HG03575 (cell line): Measurements from ENCODE around the gene FASTK.

Experiments used
- ATAC-seq: cut with Tn5 transposase; IDR thresholded peaks from one replicate; pipeline ENCODE4 v1.9.1; 2021; ENCODE audit not compliant: unreplicated experiment, insufficient number of reproducible peaks, low FRiP score; ENCODE audit errors: extremely low read depth

The FASTK gene

GRCh38 chr7:151086802-151087244 lies 6.2 kb upstream of the FASTK start:
- no peak for ATAC-seq

GRCh38 chr7:151085691-151086620 lies 5.3 kb upstream of the FASTK start, which contains the start of gene AGAP3:
TSS of gene AGAP3 (plus strand) at chr7:151086475. CDS start at chr7:151086742, 267 bp downstream.
- ATAC-seq: no peak

- ATAC-seq: no peak
Measured at GRCh38 chr7:151085329-151085690, 4.7 kb upstream of the FASTK start.

DNA sequence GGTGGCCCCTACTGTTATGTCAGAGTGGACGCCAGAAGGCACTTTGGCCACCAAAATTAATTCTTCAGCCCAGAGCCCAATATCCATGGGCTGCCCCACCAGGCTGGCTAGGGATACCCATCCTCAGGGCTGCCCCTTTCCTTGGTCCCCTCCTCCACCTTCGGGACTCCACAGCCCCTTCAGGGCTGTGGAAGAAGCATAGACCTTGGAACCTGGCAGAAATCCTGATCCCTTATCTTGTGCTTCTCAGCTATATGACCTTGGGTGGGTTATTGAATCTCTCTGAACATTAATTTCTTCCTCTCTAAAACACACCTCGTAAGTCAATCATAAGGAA lies 3.2 kb upstream of the FASTK start:
- no peak for ATAC-seq

GRCh38 chr7:151083071-151083823 lies 2.6 kb upstream of the FASTK start, which contains the start of gene TMUB1:
TSS of gene TMUB1 (minus strand) at chr7:151083493. CDS start at chr7:151082563, 930 bp downstream.
- ATAC-seq: no peak

DNA sequence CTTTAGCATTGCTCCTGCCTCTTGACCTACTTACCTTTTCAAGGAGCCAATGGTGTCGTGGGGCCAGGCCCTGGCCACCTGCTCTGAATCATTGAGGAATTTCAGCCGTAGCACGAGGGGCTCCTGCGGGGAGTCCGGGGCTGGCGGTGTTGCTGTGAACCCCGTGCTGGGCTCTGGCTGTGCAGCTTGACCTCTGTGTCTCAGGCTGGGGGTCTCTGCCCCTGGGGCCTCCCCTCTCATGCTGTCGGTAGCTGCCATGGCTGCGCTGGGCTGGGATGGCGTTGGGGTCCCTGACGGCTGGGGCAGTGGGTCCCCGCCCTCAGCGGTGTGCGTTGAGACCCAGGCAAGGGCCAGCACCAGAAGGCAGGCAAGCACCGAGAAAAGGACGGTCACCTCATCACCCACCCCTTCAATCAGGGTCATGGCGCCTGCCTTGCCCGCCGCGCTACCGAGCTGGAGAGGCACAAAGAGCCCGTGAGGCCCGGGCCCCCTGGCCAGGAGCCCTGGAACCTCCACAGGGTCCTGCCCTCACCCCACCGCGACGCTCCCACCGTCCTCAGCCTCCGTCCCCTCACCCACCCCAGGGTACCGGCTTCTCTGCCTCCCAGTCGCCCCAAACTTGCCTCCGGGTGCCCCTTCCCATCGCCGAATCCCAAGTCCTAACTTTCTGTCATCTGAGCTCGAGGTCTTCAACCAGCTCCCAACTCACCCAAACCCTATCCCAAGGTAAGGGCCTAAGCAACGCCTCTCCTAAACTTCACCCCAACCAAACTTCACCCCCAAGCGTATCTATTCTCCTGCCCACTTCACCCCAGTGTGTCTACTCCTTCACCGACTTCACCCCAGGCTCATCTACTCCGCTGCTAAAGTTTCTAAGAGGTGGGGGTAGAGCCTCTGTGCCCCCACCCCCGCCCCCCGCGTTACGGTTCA lies 1.8 kb upstream of the FASTK start:
- ATAC-seq: no peak

DNA sequence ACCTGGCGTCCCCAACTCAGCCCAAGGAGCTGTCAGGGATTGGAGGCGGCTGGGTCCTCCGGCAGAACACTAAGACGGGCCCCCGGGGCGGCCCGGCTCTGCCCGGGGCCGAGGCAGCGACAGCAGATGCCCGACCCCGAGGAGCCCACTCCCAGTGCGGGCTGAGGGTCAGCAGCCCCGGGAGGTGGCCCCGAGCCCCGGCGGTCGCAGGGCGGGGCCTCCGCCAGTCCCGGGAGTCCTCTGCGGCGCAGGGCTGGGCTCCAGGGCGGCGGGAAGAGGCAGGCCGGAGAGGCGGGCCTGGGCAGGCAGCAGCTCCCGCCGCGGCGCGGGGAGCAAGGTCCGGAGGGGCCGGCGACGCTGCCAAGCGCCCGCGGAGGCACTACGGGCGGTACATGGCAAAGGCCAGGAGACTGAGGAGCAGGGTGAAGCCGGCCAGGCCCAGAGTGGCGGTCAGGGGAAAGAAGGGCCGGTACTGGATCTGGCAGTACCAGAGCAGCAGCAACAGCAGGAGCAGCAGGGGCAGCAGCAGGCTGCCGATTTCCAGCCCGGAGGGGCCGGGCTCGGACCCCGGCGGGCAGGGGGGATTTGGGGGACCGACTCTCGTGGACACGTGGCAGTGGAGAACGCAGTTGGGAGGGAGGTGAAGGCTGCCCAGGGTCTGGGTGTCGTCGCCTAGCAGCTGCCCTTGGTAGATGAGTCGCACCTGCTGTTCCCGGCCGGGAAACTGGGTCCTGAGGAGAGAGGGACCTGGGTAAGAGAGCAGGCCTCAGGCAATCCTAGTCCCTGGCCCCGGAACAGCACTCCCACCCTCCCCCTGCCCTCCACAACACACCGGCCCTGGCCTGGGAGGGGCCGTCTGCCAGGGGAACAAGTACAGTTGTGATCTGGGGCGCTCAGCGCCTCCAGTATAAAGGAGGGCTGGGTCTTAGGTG lies 827 bp upstream of the FASTK start:
- ATAC-seq: no peak

GRCh38 chr7:151080067-151080521 lies 515 bp downstream of the FASTK start:
- no peak for ATAC-seq

DNA sequence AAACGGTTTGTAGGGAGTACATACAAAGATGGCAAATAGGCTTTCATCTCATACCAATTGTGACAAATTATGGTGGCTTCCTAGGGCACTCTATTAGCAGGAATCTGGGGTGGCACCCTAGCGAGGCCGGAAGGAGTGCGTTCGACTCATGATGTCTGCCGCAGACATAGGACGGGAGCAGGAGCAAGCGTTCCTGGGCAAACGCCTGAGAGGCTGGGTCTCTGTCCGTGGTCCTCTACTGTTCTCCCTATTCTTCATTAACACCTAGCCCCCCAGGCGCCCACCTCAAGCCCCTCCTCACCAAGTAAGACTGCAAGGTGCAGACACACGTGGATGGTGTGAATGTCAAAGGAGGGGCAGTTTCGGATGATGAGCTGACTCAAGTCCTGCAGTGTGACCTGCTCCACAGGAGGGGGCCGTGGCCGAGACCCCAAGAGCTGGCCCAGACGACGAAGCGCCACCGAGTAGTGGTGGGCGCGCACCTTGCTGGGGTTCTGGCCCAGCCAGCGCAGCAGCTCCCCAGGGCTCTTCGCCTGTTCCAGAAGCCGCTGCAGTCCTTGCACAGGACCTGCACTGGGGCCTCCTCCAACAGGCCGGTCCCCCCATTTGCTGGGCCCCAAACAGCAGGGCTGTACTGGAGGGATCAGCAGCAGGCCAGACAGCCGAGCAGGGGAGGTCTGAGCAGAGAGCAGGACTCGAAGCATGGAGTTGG lies 1.3 kb downstream of the FASTK start:
- ATAC-seq: no peak

DNA sequence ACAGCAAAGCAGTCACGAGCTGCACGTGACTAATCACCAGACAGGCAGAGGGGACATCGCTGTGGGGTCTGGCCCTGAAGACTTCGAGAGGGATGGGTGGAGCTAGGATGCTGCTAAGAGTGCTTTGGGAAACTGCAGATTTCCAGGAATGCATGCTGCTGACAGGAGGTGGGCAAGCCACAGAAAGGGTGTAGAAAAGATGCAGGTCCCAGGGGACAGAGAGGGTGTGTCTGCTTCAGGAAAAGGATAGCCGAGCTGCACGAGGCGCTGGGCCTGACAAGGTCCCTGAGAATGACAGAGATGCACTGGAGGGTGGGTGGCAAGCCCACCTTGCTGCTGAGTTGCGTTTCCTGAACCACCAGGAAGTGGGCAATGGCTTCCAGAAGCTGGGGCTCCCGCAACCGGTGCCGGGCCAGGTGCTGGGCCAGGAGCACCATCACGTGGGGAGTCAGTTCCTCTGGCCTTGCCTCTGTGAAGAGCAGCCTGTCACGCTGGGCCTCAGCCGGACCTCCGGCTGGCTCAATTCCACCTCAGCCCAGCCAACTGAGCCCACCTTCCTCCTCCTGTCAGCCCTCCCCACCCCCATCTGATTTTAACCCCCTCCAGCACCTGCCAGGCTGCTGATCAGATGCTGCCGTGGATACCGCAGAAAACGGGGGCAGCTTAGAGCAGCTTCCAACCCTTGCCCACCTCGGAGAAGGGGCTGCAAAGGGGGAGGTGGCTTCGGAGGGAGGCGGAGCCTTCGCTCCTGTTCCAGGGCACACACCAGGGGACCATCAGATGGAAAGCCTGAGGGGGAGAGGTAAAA lies 2.2 kb downstream of the FASTK start:
- no peak for ATAC-seq

- ATAC-seq: no peak
Measured at GRCh38 chr7:151077705-151078232, 2.8 kb downstream of the FASTK start.

- no peak for ATAC-seq
Measured at GRCh38 chr7:151076863-151077704, 3.5 kb downstream of the FASTK start.

- ATAC-seq: no peak
Measured at GRCh38 chr7:151075978-151076426, 4.6 kb downstream of the FASTK start.

- ATAC-seq: no peak
Measured at GRCh38 chr7:151075662-151075971, 5.0 kb downstream of the FASTK start.

DNA sequence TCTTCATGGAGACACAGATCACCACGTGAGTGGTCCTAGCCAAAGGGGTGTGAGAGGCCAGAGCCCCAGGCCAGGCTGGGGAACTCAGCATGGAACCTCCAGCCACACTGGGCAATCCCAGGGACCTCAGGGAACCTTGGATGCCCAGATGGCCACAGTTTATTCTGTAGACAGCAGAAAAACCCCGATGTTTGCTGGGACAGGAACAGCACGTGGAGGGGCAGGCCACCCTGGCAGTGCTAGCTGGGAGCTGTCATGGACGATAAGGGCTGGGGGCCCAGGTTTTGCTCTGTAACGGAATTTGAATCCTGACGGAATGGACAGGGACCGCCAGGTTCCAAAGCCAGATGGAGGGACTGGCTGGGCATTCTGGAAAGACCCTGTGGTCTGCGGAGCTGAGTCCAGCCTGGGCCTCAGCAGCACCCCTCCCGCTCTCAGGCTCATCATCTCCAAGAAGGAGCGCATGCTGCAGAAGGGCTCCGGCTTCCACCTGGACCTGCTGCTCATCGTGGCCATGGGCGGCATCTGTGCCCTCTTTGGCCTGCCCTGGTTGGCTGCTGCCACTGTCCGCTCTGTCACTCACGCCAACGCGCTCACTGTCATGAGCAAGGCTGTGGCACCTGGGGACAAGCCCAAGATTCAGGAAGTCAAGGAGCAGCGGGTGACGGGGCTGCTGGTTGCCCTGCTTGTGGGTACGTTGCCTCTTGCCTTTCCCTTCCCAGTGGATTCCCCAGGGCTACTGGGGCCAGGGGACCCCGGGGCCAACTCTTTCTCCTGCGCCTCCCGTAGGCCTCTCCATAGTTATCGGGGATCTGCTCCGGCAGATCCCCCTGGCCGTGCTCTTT lies 5.6 kb downstream of the FASTK start:
- ATAC-seq: no peak
